GM12864 (cell line): ENCODE measurements around the gene AGXT.

Experiments
- DNase-seq: peaks from one replicate; pipeline ENCODE4 v3.0.0-alpha.2; 2011; ENCODE audit warnings: low read depth
- H3K4me3 ChIP-seq: 2 replicates; pipeline ENCODE4 v1.5.1; 2011; ENCODE audit warnings: mild to moderate bottlenecking, low read depth, low read length, control low read depth
- CTCF ChIP-seq: IDR thresholded peaks from 2 replicates; pipeline ENCODE4 v1.5.1; 2011; ENCODE audit warnings: low read depth, mild to moderate bottlenecking, moderate library complexity, low read length, control low read depth, inconsistent platforms; ENCODE audit errors: missing control alignments

The AGXT gene

GRCh38 chr2:240909216-240909974 is 40.8 kb downstream of the AGXT start:
- no peak for TF ChIP-seq CTCF
- no peak overlapping the region for H3K4me3 ChIP-seq
- DNase-seq, result no peak

DNA sequence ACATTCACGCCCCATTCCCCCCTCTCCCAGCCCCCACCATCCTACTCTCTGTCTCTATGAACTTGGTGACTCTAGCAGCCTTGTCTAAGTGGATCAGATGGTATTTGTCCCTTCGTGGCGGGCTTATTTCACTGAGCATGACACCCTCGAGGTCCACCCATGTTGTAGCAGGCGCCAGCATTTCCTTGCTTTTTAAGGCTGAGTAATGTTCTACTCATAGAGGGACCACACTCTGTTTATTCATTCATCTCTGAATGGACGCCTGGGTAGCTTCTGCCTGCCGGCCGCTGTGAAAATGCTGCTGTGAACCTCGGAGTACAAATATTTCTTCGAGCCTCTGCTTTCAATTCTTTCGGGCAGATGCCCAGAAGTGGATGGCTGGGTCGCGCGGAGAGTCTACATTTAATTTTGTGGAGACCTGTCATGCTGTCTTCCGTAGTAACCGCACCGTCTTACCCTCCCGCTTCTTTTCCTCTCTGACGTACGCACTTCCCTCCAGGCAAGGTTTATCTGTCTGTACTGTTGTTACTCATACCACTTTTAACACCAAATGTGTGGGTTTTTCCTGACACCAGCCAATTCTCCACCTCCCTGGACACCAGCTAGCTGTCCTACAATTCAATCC is 43.1 kb downstream of the AGXT start:
- no peak overlapping the region for H3K4me3 ChIP-seq
- no peak for DNase-seq
- TF ChIP-seq CTCF, result no peak

DNA sequence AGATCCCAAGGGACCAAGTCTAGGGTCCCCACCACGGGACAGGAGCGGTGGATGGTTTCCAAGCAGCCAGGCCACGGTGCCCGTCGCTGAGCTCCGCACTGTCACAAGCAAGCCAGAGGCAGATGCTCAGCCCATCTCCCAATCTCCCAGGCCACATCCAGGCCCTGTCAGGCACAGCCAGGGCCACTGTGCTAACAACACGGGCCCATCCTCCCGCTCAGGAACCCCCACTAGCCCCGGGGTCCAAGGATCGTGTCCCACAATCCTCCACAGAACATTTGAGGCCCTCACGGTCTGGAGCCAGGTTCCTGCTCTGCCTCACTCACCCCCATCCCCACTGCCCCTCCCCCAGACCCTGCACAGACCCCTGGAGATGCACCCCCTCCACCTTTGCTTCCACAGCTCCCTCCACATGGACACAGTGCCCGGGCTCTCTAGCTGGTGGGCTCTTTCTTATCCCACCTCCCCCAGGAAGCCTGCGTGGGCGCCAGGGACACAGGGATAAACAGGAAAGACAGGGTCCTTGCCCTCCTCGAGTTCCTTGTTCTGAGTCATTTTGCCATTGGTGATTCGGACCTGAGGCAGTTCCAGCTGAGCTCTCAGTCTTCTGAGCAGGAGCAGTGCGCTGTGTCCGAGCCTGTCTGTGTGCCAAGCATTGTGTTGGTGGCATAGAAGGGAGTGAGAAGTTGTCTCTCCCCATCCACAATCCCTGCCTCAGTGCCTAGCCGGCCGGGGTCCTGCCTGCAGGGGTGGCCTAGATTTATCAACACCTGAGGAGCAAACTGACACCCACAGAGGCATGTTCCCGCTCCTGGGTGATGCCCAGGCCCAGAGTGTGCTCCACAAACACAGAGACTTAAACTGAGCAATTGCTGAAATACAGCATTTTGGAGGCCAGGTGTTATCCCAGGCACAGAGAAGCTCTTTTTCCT is 44.5 kb downstream of the AGXT start:
- no peak for DNase-seq
- TF ChIP-seq CTCF, result no peak
- H3K4me3 ChIP-seq, result no peak overlapping the region

- no peak overlapping the region for H3K4me3 ChIP-seq
- peak; percentile 89 for TF ChIP-seq CTCF
- DNase-seq, result no peak
Measured at GRCh38 chr2:240913810-240914644, 45.4 kb downstream of the AGXT start.

DNA sequence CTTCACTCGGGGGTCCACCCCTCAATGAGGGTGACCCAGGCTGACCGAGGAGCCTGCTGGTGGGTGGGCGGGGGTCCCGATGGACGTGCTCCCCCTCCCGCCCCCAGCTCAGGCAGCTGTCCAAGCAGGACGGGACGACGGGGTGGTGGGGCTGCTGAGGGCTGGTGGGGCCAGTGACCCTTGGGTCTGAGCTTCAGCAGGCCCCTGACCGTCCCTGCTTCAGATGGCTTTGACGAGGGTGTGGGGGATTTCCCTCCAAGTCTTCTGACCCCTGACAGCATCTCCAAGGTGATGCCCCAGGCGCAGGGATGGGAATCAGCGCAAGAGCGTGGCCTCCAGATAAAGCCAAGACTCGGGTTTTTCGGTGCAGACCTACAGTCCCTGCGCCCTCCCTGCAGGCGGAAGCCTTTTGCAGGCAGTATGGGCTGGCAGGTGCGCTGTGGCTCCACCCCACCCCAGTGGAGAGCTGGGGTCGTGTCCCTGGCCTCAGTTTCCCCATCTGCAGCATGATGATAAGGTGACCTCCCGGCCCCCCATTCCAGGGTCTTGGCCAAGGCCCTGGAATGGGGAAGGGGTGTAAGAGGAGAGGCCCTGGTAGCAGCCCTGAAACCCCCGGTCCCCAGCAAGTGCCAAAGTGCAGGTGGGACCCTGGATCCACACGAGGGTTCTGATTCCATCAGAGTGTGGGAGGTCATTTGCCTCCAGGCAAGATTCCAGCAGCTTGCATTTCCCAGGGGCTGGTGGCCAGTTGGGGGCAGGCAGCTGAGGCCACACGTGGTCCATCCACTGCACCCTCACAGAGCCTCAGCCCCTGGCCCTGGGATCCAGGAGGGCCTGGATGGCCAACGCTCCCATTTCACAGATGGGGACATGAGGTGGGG is 46.3 kb downstream of the AGXT start:
- no peak for TF ChIP-seq CTCF
- DNase-seq, result no peak
- no peak overlapping the region for H3K4me3 ChIP-seq
